HG03108 (cell line): ENCODE data around the gene PELO.
"Not testable (repeated sequence)": the region's sequence is repeated elsewhere in the genome, so short reads cannot be mapped to it uniquely, and the experiment has no call there.

Source experiments
- ATAC-seq: cut with Tn5 transposase; IDR thresholded peaks from one replicate; pipeline ENCODE4 v1.9.1; 2021; ENCODE audit warnings: moderate library complexity; ENCODE audit not compliant: unreplicated experiment

Gene PELO

DNA sequence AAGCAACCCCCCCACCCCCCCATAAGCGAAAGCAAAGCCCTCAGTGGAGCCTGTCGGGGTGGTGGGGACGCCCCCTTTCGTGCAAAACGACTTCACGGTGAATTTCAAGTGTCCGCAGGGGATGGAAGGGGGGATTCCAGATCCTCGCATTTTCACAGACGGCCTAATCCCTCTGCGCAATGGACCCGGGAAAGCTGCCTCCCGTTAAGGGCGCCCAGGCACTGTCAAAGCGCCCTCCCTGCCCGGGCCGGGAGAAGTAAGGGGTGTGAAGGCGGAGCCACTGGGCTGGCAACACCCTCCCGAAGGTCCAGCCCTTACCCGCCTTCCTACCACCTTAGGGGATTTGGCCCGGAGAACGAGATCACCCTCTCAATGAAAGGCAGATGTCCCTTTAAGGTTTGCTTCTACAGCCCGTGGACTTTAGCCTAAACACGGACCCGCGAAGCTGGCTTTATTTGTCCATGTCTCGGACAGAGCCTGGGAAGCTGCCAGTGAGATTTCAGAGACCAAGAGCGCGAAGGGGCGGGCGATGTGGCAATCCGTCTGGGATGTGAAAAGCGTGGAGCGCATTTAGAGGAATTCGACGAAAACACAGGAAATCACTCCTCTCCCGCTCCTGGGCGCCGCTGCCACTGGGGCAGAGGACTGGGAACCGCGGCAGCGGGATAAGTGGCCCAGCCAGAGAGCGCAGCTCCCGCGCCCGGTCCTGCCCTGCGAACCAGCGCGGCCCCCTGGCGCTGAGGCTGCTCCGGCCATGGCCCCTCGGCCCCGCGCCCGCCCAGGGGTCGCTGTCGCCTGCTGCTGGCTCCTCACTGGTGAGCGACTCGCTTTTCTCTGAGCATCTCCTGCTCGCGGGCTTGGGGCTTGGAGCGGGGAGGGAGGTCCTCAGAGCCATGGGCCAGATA, at the start of gene PELO, which contains the start of gene ITGA1:
TSS of gene PELO (plus strand) at position 317 of the 905 bp plus-strand sequence. CDS start 12,479 bp downstream, outside the sequence.
TSS of gene ITGA1 (plus strand) at position 317 of the 905 bp plus-strand sequence. CDS start at position 755, 438 bp downstream.
- peak; percentile 74 for ATAC-seq

DNA sequence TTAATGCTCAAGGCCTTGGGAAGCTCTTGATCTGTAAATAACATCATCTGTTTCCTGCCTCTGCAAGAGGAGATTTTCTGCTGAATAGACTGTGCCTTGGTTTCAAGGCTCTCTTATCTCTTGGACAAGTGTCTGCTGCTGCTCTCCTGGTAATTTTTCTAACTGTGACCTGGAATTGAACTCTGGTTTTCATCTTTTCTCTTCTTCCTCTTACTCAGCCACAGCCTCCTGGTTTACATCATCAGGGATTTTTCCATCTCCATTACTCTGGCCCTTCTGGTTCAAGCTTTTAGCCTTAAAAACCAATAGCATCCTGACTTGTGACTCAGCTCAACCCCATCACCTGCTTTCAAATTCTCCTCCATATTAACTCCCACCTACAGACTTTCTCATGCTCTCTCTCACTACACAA, 49.6 kb upstream of the PELO start:
- no peak for ATAC-seq

GRCh38 chr5:52740007-52740406, 47.7 kb upstream of the PELO start:
- no peak for ATAC-seq

- ATAC-seq = no peak
Measured at GRCh38 chr5:52743012-52743411, 44.7 kb upstream of the PELO start.

DNA sequence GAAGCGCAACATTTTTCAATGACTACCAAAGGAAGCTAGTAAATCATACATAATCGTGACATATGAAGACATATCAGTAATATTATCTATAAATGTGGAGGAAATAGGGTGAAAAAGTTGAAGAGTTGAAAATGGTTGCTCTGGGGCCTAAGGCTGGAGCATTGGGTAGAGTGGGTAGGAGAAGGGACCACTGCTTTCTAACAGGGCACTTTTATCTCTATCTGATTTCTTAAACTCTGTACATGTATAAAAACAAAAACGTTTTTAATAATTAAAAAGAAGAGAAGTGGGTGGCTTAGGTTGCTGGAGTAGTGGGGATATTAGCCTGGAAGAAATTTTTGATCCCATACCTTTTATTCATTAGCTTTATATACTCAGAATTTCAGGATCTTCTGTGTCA, 44.2 kb upstream of the PELO start:
- ATAC-seq = no peak

DNA sequence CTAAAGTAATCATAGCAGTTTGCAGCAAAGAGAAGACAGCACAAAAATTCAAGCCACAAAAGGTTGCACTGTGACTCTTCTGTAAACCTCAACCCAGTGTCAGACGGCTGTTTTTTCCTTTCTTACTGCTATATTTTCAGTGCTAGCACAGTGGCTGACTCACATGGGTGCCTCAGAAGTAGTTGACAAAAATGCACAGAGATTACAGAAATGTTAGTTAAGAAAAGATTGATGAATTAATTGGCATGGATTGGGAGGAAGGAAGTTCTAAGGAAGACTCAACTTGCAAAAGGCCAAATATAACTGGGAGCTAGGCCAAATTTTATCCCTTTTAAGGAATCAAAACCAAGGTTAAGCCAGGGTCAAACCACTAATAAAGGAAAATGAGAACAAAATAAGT, 43.7 kb upstream of the PELO start:
- ATAC-seq = peak; percentile 68

DNA sequence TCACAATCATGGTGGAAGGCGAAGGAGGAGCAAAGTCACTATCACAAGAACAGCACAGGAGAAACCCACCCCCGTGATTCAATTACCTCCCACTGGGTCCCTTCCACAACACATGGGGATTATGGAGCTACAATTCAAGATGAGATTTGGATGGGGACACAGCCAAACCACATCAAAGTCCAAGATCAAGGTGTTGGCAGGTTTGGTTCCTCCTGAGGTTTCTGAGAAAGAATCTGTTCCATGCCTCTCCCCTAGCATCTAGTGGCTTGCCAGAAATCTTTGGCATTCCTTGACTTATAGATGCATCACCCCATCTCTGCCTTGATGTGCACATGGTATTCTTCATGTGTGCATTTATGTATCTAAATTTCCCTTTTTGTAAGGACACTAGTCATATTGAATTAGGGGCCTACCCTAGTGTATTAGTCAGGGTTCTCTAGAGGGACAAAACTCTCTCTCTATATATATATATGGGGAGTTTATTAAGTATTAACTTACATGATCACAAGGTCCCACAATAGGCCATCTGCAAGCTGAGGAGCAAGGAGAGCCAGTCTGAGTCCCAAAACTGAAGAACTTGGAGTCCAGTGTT, 42.8 kb upstream of the PELO start:
- ATAC-seq = not testable (repeated sequence)

DNA sequence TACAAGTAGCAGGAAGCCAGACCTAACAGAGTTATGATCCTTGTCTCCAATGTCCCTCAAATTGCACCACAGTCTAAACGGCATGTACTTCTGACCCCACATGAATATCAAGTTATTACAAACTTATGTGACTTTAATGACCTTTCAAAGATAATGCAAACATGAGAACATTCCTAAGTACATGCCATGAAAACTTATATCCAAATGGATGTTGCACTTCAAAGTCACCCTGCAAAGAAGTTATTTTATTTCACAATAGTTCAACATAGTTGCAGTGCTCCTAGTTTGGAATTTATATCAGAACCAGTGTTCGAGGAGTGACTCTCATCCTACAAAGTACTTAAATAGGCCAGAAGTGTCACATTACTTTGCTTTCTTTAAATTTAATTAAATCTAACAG, 41.2 kb upstream of the PELO start:
- ATAC-seq = no peak

GRCh38 chr5:52748590-52748989, 39.1 kb upstream of the PELO start:
- no peak for ATAC-seq

DNA sequence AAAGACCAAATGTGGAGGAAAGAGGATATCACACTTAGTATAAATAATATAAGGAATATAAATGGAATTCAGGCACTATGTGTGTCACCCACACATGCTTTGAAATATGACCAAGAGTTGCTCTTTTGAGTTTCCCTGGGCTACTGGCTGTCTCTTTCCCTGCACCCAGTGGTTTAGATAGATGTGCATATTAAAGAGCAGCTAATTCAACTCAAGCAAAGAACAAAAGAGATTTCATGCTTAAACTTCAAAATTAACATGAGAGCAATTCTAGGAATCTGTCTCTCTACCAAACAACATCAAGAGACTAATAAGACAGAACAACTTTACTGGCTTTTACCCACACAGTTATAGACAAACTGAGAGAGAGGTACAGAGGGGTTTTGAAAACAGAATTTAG, 38.0 kb upstream of the PELO start:
- no peak for ATAC-seq

DNA sequence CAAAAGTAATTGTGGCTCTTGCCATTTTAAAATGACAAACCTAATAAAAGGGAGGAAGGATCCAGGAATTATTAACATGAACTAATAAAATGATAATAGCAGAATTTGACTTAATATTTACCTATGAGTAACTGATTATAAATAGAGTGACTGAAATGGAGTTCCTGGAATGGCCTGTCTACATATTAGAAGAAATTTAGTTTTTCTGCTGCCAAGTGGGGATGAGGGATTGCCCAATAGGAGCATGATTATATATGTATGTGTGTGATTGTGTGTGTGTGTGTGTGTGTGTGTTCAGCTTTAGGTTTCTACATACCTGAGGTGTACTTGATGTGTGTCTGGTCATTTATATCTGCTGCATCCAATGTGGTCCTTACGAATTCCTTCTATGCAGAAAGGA, 36.6 kb upstream of the PELO start:
- ATAC-seq = no peak

GRCh38 chr5:52754051-52754450, 33.7 kb upstream of the PELO start:
- no peak for ATAC-seq

GRCh38 chr5:52757527-52757926, 30.2 kb upstream of the PELO start:
- ATAC-seq = no peak

DNA sequence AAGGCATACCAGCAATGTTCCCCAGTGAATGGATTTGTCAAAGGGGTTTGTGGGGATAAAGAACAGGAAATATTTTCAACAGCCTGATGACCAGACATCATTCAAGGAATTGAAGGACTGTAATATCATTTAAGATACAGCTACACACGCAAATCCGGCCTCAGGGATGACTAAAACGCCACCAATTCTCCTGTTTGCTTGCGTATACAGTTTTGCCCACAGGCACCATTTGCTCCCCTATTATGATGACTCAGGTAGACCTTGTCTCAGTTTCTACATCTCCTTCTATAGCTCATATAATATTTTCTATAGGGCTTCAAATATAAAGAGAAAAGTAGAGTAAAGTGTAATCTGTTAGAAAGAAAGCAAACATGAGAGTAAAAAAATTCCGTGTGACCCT, 29.7 kb upstream of the PELO start:
- ATAC-seq = no peak

DNA sequence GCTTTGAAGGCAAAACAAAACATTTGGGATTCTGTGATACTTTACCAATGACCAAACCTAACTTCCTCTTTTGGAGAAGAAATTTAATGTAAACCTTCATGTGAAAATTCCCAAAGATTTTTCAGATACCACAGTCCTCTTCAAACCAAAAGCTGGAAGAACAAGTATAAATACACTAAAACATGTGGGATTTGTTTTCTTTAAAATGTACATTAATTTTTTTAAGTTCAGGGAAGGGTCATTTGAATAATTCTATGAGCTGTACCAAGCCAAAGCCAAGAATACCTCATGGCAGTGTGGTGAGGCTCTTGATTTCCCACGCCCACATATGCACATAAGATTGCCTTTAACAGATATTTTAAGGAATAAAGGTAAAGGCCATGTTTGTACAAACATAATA, 28.4 kb upstream of the PELO start:
- no peak for ATAC-seq

DNA sequence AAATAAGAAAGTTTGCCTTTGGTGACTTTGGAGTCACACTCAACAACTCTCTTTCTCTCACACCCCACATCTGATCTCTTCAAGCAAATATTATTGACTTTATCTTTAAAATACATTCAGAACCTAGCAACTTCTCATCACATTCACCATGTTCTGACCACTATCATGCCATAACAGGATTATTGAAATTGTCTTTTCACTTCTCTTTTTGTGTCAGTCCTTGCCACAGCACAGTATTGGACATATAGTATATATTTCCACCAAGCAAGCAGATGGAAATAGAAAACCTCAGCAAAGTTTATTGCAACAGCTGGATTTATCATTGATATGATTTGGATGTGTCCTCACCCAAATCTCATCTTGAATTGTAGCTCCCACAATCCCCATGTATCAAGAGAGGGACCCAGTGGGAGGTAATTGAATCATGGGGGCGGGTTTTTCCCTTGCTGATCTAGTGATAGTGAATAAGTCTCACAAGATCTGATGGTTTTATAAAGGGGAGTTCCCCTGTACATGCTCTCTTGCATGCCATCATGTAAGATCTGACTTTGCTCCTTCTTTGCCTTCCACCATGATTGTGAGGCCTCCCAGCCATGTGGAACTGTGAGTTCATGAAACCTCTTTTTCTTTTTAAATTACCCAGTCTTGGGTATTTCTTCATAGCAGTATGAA, 26.9 kb upstream of the PELO start:
- no peak for ATAC-seq

- no peak for ATAC-seq
Measured at GRCh38 chr5:52767217-52767743, 20.4 kb upstream of the PELO start.

DNA sequence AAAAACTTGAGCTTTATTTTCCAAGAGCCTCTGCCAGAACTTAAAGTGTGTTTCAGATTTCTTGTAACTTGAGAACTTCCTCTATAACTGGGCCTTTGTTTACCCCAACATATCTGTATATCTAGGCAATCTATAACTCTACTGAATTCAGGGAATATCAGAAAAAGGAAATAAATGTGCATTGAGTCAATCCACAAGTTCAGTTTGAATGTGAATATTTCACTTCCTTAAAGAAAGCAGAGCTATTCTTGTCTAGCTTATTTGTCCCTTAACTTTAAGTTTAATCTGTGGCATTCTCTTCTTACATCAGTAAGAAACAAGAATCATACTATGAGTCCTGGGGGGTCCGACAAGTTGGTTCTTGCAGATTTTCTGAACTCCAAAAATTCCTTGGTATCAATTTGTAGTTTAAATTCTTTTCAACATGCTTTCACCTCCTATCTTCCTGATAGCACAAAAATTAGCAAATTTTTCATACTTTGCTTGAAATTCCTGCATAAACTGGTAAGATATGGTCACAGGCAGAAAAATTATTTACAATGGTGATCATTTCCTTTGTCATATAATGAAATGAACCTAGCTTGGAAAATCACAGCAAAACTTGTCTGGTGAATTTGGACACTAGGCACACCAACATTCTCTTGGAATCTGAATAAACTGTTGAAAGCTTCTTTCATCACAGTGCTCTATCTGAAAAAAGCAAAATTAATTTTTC, 19.8 kb upstream of the PELO start:
- ATAC-seq = no peak

- no peak for ATAC-seq
Measured at GRCh38 chr5:52769061-52769460, 18.7 kb upstream of the PELO start.

DNA sequence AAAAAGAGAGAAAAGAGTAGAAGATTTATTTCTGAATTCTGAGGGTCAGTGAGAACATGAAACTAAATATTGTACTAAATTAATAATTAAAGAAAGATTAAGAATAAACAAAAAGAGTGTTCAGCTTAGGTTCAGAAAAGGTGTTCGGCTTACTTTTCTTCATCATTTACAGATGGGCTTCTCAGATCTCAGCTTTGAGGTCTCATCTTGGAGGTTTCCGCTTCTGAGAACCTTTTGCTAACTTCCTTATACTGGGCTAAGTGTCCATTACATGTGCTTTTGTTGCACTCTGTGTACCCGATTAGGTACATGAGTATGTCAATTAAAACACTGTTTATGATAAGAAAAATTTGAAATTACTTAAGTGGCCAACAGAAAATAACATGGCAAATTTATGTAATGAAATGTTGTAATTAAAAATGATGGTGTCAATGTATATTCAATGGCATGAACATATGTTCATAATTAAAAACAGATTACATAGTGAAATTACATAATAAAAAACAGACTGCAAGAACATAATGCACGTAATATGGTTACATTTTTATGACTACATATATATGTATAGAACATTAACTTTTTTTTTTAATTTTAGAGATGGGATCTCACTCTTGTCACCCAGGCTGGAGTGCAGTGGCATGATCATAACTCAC, 17.3 kb upstream of the PELO start:
- ATAC-seq = no peak
